Panc1 (cell line): ENCODE results near the gene P2RY11. TPM values are rescaled to one million over a fixed set of nuclear protein-coding genes. Genes with fewer than 3 reads are reported as not detected.

ENCODE experiments used
- ATAC-seq: fragments of 200-7000 bp; cut with Tn5 transposase; 2 replicates; pipeline ENCODE4 v1.9.1; 2020; ENCODE audit warnings: mild to moderate bottlenecking, moderate library complexity
- BruUV-seq: library from RNA; stranded (reverse); fragments of 400-500 nt; replicated peaks from 2 replicates; lab custom pipeline; 2021; lab: Mats Ljungman, UMichigan
- CTCF ChIA-PET: fragments of 300-600 bp; sonication (Branson Sonifier 250); formaldehyde crosslinking; loops from one replicate; lab custom pipeline; 2022; ENCODE audit warnings: antibody characterized with exemption; lab: Charles Lee
- POLR2A ChIA-PET: fragments of 300-600 bp; sonication (Branson Sonifier 250); formaldehyde crosslinking; loops from one replicate; lab custom pipeline; 2022; ENCODE audit warnings: antibody characterized with exemption; lab: Charles Lee
- DNase-seq: peaks from one replicate; pipeline ENCODE4 v3.0.0-alpha.2; 2010; ENCODE audit warnings: low read depth, low spot score
- H3K27ac ChIP-seq: 2 replicates; pipeline ENCODE4 v1.5.1; 2011; ENCODE audit warnings: mild to moderate bottlenecking, low read length, inconsistent platforms
- H3K27me3 ChIP-seq: fragments of 200-500 bp; sonication (Bioruptor generic); 2 replicates; pipeline ENCODE4 v1.6.0; 2014; ENCODE audit warnings: low read length, inconsistent platforms; ENCODE audit not compliant: control insufficient read depth, insufficient read depth
- H3K36me3 ChIP-seq: fragments of 200-500 bp; sonication (Bioruptor generic); 2 replicates; pipeline ENCODE4 v1.5.1; 2014; ENCODE audit warnings: inconsistent platforms, mild to moderate bottlenecking, low read length, moderate library complexity; ENCODE audit not compliant: control insufficient read depth, insufficient read depth
- H3K4me1 ChIP-seq: 2 replicates; pipeline ENCODE4 v1.5.1; 2011; ENCODE audit warnings: inconsistent platforms, mild to moderate bottlenecking, low read length, moderate library complexity; ENCODE audit not compliant: control insufficient read depth, insufficient read depth
- H3K4me3 ChIP-seq, 2 experiments: 2 replicates each; pipeline ENCODE4 v1.5.1; 2011 to 2012; ENCODE audit warnings: low read depth in 2 of 2, low read length in 2 of 2, mild to moderate bottlenecking in 2 of 2, inconsistent platforms in 1 of 2, moderate library complexity in 1 of 2
- H3K9me3 ChIP-seq: fragments of 200-500 bp; sonication (Bioruptor generic); 2 replicates; pipeline ENCODE4 v1.5.1; 2014; ENCODE audit warnings: low read depth, mild to moderate bottlenecking, inconsistent platforms, low read length, moderate library complexity; ENCODE audit not compliant: control insufficient read depth, insufficient read depth
- CTCF ChIP-seq: fragments of 450-650 bp; IDR thresholded peaks from 2 replicates; pipeline ENCODE4 v1.5.1; 2017; ENCODE audit warnings: mild to moderate bottlenecking
- POLR2AphosphoS5 ChIP-seq: IDR thresholded peaks from 2 replicates; pipeline ENCODE4 v1.6.1; 2012; ENCODE audit warnings: mild to moderate bottlenecking, low read depth, low read length, moderate library complexity
- SIN3A ChIP-seq: IDR thresholded peaks from 2 replicates; pipeline ENCODE4 v1.6.1; 2012; ENCODE audit warnings: low read depth, mild to moderate bottlenecking, low read length, moderate library complexity, borderline replicate concordance; ENCODE audit not compliant: insufficient read depth
- TCF7L2 ChIP-seq: IDR thresholded peaks from 2 replicates; pipeline ENCODE4 v1.6.1; 2011; ENCODE audit warnings: mild to moderate bottlenecking, low read depth, low read length, inconsistent platforms
- in situ Hi-C: cut with HindIII; loops from 2 replicates; pipeline ENCODE4 v1.10.0; 2016; ENCODE audit warnings: low sequenced_read_pairs, low pct_unique_long_range_greater_than_20kb
- intact Hi-C: fragments of 100-400 bp; cut with micrococcal nuclease; formaldehyde crosslinking; loops from one replicate; pipeline ENCODE4 v1.10.0; 2022; ENCODE audit not compliant: unreplicated experiment
- total RNA-seq: library from RNA; stranded (reverse); gene quantifications from one replicate; pipeline ENCODE4 v1.2.1, GENCODE V29; 2021; ENCODE audit not compliant: unreplicated experiment
- TF ChIP-seq, protein P1 (sequence below), 2 experiments: IDR thresholded peaks; 2 replicates each; pipeline ENCODE4 v1.6.1; 2011 to 2012; ENCODE audit warnings: low read depth in 2 of 2, control low read depth in 1 of 2, low read length in 1 of 2, mild to moderate bottlenecking in 1 of 2, moderate library complexity in 1 of 2; ENCODE audit not compliant: insufficient read depth in 1 of 2

P2RY11 gene
- total RNA-seq, 1 experiment from 2014 or later = 12.5 TPM

- no peak overlapping the region for H3K27ac ChIP-seq
- TF ChIP-seq, protein P1, sequence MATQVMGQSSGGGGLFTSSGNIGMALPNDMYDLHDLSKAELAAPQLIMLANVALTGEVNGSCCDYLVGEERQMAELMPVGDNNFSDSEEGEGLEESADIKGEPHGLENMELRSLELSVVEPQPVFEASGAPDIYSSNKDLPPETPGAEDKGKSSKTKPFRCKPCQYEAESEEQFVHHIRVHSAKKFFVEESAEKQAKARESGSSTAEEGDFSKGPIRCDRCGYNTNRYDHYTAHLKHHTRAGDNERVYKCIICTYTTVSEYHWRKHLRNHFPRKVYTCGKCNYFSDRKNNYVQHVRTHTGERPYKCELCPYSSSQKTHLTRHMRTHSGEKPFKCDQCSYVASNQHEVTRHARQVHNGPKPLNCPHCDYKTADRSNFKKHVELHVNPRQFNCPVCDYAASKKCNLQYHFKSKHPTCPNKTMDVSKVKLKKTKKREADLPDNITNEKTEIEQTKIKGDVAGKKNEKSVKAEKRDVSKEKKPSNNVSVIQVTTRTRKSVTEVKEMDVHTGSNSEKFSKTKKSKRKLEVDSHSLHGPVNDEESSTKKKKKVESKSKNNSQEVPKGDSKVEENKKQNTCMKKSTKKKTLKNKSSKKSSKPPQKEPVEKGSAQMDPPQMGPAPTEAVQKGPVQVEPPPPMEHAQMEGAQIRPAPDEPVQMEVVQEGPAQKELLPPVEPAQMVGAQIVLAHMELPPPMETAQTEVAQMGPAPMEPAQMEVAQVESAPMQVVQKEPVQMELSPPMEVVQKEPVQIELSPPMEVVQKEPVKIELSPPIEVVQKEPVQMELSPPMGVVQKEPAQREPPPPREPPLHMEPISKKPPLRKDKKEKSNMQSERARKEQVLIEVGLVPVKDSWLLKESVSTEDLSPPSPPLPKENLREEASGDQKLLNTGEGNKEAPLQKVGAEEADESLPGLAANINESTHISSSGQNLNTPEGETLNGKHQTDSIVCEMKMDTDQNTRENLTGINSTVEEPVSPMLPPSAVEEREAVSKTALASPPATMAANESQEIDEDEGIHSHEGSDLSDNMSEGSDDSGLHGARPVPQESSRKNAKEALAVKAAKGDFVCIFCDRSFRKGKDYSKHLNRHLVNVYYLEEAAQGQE (IDR thresholded peaks at IDR 0.05; ENCODE audit: insufficient read depth in 1 of 2, low read depth in 2 of 2, low read length in 1 of 2) = no peak
- TF ChIP-seq POLR2AphosphoS5 = no peak
- TF ChIP-seq CTCF = no peak
- TF ChIP-seq TCF7L2 = no peak
- TF ChIP-seq SIN3A = no peak
- H3K36me3 ChIP-seq = peaks cover 2% of the 10 kb centered on the region
- ChIA-PET POLR2A (no interaction called here), CTCF (no interaction called here)
- H3K9me3 ChIP-seq = no peaks in the 10 kb centered on the region
- BruUV-seq = no TSS peak
- in situ Hi-C loops (no loop called here), intact Hi-C loops (loop anchor here (5.0 kb wide), 1 partner anchor 128 kb away; the partner anchor contains the start of gene MRPL4)
- no peaks in the 10 kb centered on the region for H3K27me3 ChIP-seq
- H3K4me3 ChIP-seq = no peak overlapping the region
- ATAC-seq (no peak), DNase-seq (no peak)
- H3K4me1 ChIP-seq = no peaks in the 10 kb centered on the region; the same call in 1 of the 2 replicates
Measured at GRCh38 chr19:10124429-10124828, 12.9 kb downstream of the P2RY11 start.

GRCh38 chr19:10126213-10126639 lies 14.7 kb downstream of the P2RY11 start:
- ChIA-PET CTCF (no interaction called here), POLR2A (no interaction called here)
- no peak for DNase-seq
- in situ Hi-C loops = no loop called here
- Histone ChIP-seq H3K36me3 (peaks cover 2% of the 10 kb centered on the region; the same call in 1 of the 2 replicates), H3K4me1 (no peaks in the 10 kb centered on the region; the same call in 1 of the 2 replicates), H3K4me3 (no peak overlapping the region), H3K27me3 (no peaks in the 10 kb centered on the region), H3K27ac (no peak overlapping the region), H3K9me3 (no peaks in the 10 kb centered on the region)
- BruUV-seq = no TSS peak
- no peak for TF ChIP-seq SIN3A
- no peak for TF ChIP-seq TCF7L2
- TF ChIP-seq POLR2AphosphoS5 = no peak
- TF ChIP-seq CTCF = no peak
- TF ChIP-seq, protein P1 (IDR thresholded peaks at IDR 0.05; ENCODE audit: insufficient read depth in 1 of 2, low read depth in 2 of 2, low read length in 1 of 2) = no peak
- no peak for ATAC-seq
- intact Hi-C loops = no loop called here
